Neural cell (in vitro differentiated cells): ENCODE measurements around the gene GRIFIN.

Experiments
- EP300 ChIP-seq: fragments of 450-650 bp; conservative IDR thresholded peaks from 2 replicates; pipeline ENCODE4 v1.6.1; 2014; ENCODE audit warnings: antibody characterized with exemption, mild to moderate bottlenecking, moderate library complexity; ENCODE audit not compliant: poor library complexity, severe bottlenecking
- EZH2 ChIP-seq: fragments of 200-600, 300-800 bp; shearing (Covaris generic), sonication (generic); IDR thresholded peaks from 2 replicates; pipeline ENCODE4 v1.6.1; 2014; ENCODE audit warnings: antibody characterized with exemption, low read length, borderline replicate concordance, mild to moderate bottlenecking; ENCODE audit not compliant: insufficient read depth, poor library complexity, severe bottlenecking
- MXI1 ChIP-seq: fragments of 450-650 bp; conservative IDR thresholded peaks from 2 replicates; pipeline ENCODE4 v1.6.1; 2014; ENCODE audit warnings: antibody characterized with exemption, mild to moderate bottlenecking; ENCODE audit not compliant: poor library complexity, severe bottlenecking
- POLR2AphosphoS5 ChIP-seq: IDR thresholded peaks from 2 replicates; pipeline ENCODE4 v1.6.1; 2012
- RAD21 ChIP-seq: fragments of 450-650 bp; conservative IDR thresholded peaks from 2 replicates; pipeline ENCODE4 v1.6.1; 2014; ENCODE audit warnings: antibody characterized with exemption, mild to moderate bottlenecking, moderate library complexity
- SMC3 ChIP-seq: fragments of 450-650 bp; conservative IDR thresholded peaks from 2 replicates; pipeline ENCODE4 v1.6.1; 2014; ENCODE audit warnings: antibody characterized with exemption, mild to moderate bottlenecking, moderate library complexity; ENCODE audit not compliant: poor library complexity
- TAF1 ChIP-seq: IDR thresholded peaks from 2 replicates; pipeline ENCODE4 v1.6.1; 2012; ENCODE audit warnings: low read depth
- TF ChIP-seq, protein P1 (sequence below): fragments of 450-650 bp; IDR thresholded peaks from 2 replicates; pipeline ENCODE4 v1.5.1; 2014; ENCODE audit warnings: antibody characterized with exemption, mild to moderate bottlenecking, moderate library complexity; ENCODE audit not compliant: poor library complexity, severe bottlenecking
- TF ChIP-seq, protein P2 (sequence below): IDR thresholded peaks from 2 replicates; pipeline ENCODE4 v1.6.1; 2012; ENCODE audit warnings: borderline replicate concordance

DNA sequence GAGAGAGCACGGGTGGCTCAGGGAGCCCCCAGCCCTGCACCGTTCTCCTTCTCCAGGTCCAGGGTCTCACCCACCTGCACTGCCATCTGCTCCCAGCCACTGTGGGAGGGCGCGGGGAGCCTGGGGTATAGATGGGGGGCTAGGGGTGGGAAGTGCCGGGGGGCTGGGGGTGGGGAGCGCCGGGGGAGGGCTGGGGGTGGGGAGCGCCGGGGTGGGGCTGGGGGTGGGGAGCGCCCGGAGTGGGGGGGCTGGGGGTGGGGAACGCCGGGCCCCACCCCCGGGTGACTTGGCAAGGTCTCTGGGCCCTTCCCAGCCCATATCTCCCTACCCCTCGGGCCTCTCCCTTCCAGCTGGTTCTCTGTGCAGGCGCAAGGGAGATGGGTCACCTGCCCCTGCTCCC, at the start of gene GRIFIN:
- TF ChIP-seq EP300: no peak
- TF ChIP-seq, protein P1, sequence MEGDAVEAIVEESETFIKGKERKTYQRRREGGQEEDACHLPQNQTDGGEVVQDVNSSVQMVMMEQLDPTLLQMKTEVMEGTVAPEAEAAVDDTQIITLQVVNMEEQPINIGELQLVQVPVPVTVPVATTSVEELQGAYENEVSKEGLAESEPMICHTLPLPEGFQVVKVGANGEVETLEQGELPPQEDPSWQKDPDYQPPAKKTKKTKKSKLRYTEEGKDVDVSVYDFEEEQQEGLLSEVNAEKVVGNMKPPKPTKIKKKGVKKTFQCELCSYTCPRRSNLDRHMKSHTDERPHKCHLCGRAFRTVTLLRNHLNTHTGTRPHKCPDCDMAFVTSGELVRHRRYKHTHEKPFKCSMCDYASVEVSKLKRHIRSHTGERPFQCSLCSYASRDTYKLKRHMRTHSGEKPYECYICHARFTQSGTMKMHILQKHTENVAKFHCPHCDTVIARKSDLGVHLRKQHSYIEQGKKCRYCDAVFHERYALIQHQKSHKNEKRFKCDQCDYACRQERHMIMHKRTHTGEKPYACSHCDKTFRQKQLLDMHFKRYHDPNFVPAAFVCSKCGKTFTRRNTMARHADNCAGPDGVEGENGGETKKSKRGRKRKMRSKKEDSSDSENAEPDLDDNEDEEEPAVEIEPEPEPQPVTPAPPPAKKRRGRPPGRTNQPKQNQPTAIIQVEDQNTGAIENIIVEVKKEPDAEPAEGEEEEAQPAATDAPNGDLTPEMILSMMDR: no peak
- no peak for TF ChIP-seq RAD21
- no peak for TF ChIP-seq MXI1
- no peak for TF ChIP-seq SMC3
- no peak for TF ChIP-seq TAF1
- TF ChIP-seq POLR2AphosphoS5: no peak
- TF ChIP-seq EZH2: no peak
- TF ChIP-seq, protein P2, sequence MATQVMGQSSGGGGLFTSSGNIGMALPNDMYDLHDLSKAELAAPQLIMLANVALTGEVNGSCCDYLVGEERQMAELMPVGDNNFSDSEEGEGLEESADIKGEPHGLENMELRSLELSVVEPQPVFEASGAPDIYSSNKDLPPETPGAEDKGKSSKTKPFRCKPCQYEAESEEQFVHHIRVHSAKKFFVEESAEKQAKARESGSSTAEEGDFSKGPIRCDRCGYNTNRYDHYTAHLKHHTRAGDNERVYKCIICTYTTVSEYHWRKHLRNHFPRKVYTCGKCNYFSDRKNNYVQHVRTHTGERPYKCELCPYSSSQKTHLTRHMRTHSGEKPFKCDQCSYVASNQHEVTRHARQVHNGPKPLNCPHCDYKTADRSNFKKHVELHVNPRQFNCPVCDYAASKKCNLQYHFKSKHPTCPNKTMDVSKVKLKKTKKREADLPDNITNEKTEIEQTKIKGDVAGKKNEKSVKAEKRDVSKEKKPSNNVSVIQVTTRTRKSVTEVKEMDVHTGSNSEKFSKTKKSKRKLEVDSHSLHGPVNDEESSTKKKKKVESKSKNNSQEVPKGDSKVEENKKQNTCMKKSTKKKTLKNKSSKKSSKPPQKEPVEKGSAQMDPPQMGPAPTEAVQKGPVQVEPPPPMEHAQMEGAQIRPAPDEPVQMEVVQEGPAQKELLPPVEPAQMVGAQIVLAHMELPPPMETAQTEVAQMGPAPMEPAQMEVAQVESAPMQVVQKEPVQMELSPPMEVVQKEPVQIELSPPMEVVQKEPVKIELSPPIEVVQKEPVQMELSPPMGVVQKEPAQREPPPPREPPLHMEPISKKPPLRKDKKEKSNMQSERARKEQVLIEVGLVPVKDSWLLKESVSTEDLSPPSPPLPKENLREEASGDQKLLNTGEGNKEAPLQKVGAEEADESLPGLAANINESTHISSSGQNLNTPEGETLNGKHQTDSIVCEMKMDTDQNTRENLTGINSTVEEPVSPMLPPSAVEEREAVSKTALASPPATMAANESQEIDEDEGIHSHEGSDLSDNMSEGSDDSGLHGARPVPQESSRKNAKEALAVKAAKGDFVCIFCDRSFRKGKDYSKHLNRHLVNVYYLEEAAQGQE: no peak
